K562 (cell line): Measurements from ENCODE around the gene ART1. TPM values are rescaled to one million over a fixed set of nuclear protein-coding genes. Genes with fewer than 3 reads are reported as not detected.

ENCODE experiments used
- BHLHE40 ChIP-seq: IDR thresholded peaks from 2 replicates; pipeline ENCODE4 v1.6.1; 2011; ENCODE audit warnings: low read length, improper control_type of control experiment
- BRF1 ChIP-seq: IDR thresholded peaks from 3 replicates; pipeline ENCODE4 v1.6.1; 2011; ENCODE audit warnings: borderline replicate concordance, mild to moderate bottlenecking; ENCODE audit not compliant: insufficient read length; ENCODE audit errors: extremely low read depth
- CREB1 ChIP-seq, 2 experiments: sonication (generic) in 1 of 2; formaldehyde crosslinking in 1 of 2; IDR thresholded peaks; 2 replicates each; pipeline versions ENCODE4 v1.6.1 to v1.8.0; 2012 to 2022; ENCODE audit warnings: inconsistent platforms in 1 of 2, mild to moderate bottlenecking in 1 of 2, missing genetic modification reagents in 1 of 2, moderate library complexity in 1 of 2
- CTBP1 ChIP-seq: fragments of 450-650 bp; IDR thresholded peaks from 2 replicates; pipeline ENCODE4 v1.6.1; 2016; ENCODE audit warnings: borderline replicate concordance
- EGR1 ChIP-seq: fragments of 450-650 bp; conservative IDR thresholded peaks from 2 replicates; pipeline ENCODE4 v1.6.1; 2017; ENCODE audit warnings: mild to moderate bottlenecking
- FIP1L1 ChIP-seq: fragments of 200-400 bp; formaldehyde crosslinking; IDR thresholded peaks from 2 replicates; pipeline ENCODE4 v1.6.1; 2018; ENCODE audit warnings: mild to moderate bottlenecking, low read depth, low read length; ENCODE audit not compliant: poor library complexity, severe bottlenecking
- GABPB2 ChIP-seq: fragments of 250-450 bp; sonication (Bioruptor Pico); conservative IDR thresholded peaks from 2 replicates; pipeline ENCODE4 v1.5.1; 2021; ENCODE audit warnings: mild to moderate bottlenecking
- GTF2F1 ChIP-seq: IDR thresholded peaks from 2 replicates; pipeline ENCODE4 v1.6.1; 2011; ENCODE audit warnings: low read depth, low read length, improper control_type of control experiment
- JUN ChIP-seq, 2 experiments: sonication (generic) in 1 of 2; formaldehyde crosslinking in 1 of 2; IDR thresholded peaks; 2 replicates each; pipeline versions ENCODE4 v1.6.1 to v1.8.0; 2012 to 2022; ENCODE audit warnings: borderline replicate concordance in 2 of 2, mild to moderate bottlenecking in 2 of 2, improper control_type of control experiment in 1 of 2, low read depth in 1 of 2, low read length in 1 of 2, missing genetic modification reagents in 1 of 2
- MBD2 ChIP-seq: sonication (generic); IDR thresholded peaks from 2 replicates; pipeline ENCODE4 v1.6.1; 2016; ENCODE audit warnings: low read depth, borderline replicate concordance
- MTA1 ChIP-seq: fragments of 450-650 bp; IDR thresholded peaks from 2 replicates; pipeline ENCODE4 v1.6.1; 2017; ENCODE audit warnings: borderline replicate concordance
- NR3C1 ChIP-seq: sonication (generic); formaldehyde crosslinking; IDR thresholded peaks from 2 replicates; pipeline ENCODE4 v1.8.1; 2022; ENCODE audit warnings: missing genetic modification reagents
- PHB ChIP-seq: fragments of 250-450 bp; sonication (Bioruptor Pico); IDR thresholded peaks from 2 replicates; pipeline ENCODE4 v1.5.0; 2021
- SMC3 ChIP-seq: conservative IDR thresholded peaks from 2 replicates; pipeline ENCODE4 v1.6.1; 2011; ENCODE audit warnings: low read depth, low read length, improper control_type of control experiment; ENCODE audit not compliant: insufficient read depth
- SRSF9 ChIP-seq: fragments of 200-400 bp; formaldehyde crosslinking; IDR thresholded peaks from 2 replicates; pipeline ENCODE4 v1.6.1; 2017; ENCODE audit warnings: low read depth, low read length, borderline replicate concordance
- U2AF1 ChIP-seq: fragments of 200-400 bp; formaldehyde crosslinking; optimal IDR thresholded peaks from 2 replicates; pipeline ENCODE3; 2017; ENCODE audit warnings: mild to moderate bottlenecking, low read depth, low read length, moderate library complexity
- U2AF2 ChIP-seq: fragments of 200-400 bp; formaldehyde crosslinking; optimal IDR thresholded peaks from 2 replicates; pipeline ENCODE3; 2017; ENCODE audit warnings: low read depth, mild to moderate bottlenecking, low read length
- ZBTB8A ChIP-seq: fragments of 450-650 bp; IDR thresholded peaks from 2 replicates; pipeline ENCODE4 v1.6.1; 2018; ENCODE audit warnings: mild to moderate bottlenecking, moderate library complexity; ENCODE audit not compliant: partially characterized antibody
- ZNF12 ChIP-seq: sonication (generic); formaldehyde crosslinking; IDR thresholded peaks from 2 replicates; pipeline ENCODE4 v1.4.0; 2020; ENCODE audit warnings: mild to moderate bottlenecking, missing genetic modification reagents
- ZNF263 ChIP-seq: sonication (generic); formaldehyde crosslinking; IDR thresholded peaks from 2 replicates; pipeline ENCODE4 v1.8.0; 2022; ENCODE audit warnings: mild to moderate bottlenecking, missing genetic modification reagents, borderline replicate concordance
- ZNF408 ChIP-seq: fragments of 250-450 bp; sonication (Bioruptor Pico); IDR thresholded peaks from 2 replicates; pipeline ENCODE4 v1.4.0; 2020; ENCODE audit warnings: low read depth, mild to moderate bottlenecking, moderate library complexity
- ZNF507 ChIP-seq: conservative IDR thresholded peaks from 2 replicates; pipeline ENCODE4 v1.6.1; 2017; ENCODE audit warnings: missing genetic modification characterization, missing compliant biosample characterization
- ZNF699 ChIP-seq: fragments of 250-450 bp; sonication (Bioruptor Pico); IDR thresholded peaks from 2 replicates; pipeline ENCODE4 v1.8.0; 2021; ENCODE audit warnings: mild to moderate bottlenecking, moderate library complexity; ENCODE audit not compliant: insufficient replicate concordance
- polyA plus RNA-seq, 8 experiments: library from polyadenylated mRNA; depleted of rRNA in 4 of 8; stranded (reverse) in 5 of 8; unstranded in 3 of 8; fragments of >200 nt; fragmentation: Nextera tagmentation in 2 of 8; fragmentation: Illumina TruSeq in 1 of 8; extraction: Ambion mirVana in 2 of 8; extraction: Trizol in 1 of 8; gene quantifications; 2 replicates each; pipeline versions ENCODE4 v1.2.1 to v1.2.3, GENCODE V29; 2011 to 2014; ENCODE audit warnings: inconsistent platforms in 1 of 8, missing spikeins in 1 of 8
- total RNA-seq, 7 experiments: library from RNA; depleted of rRNA in 6 of 7; stranded (reverse); fragments of >200 nt in 6 of 7; fragmentation: Illumina TruSeq in 2 of 7; extraction: Trizol in 2 of 7; gene quantifications; 2 replicates each; pipeline versions ENCODE4 v1.2.1 to v1.2.3, GENCODE V29; 2011 to 2021; ENCODE audit warnings: low replicate concordance in 1 of 7
- TF ChIP-seq, protein P1 (sequence below): sonication (generic); formaldehyde crosslinking; IDR thresholded peaks from 2 replicates; pipeline ENCODE4 v1.8.0; 2022; ENCODE audit warnings: mild to moderate bottlenecking, missing genetic modification reagents
- TF ChIP-seq, protein P2 (sequence below): IDR thresholded peaks from 2 replicates; pipeline ENCODE4 v1.6.1; 2012; ENCODE audit warnings: low read depth, low read length, improper control_type of control experiment, borderline replicate concordance

ART1 gene
- total and polyA plus RNA-seq, 9 of the 15 experiments (the other 6 are each of a cell fraction or from before 2014, with no cell fraction given) = not detected

DNA sequence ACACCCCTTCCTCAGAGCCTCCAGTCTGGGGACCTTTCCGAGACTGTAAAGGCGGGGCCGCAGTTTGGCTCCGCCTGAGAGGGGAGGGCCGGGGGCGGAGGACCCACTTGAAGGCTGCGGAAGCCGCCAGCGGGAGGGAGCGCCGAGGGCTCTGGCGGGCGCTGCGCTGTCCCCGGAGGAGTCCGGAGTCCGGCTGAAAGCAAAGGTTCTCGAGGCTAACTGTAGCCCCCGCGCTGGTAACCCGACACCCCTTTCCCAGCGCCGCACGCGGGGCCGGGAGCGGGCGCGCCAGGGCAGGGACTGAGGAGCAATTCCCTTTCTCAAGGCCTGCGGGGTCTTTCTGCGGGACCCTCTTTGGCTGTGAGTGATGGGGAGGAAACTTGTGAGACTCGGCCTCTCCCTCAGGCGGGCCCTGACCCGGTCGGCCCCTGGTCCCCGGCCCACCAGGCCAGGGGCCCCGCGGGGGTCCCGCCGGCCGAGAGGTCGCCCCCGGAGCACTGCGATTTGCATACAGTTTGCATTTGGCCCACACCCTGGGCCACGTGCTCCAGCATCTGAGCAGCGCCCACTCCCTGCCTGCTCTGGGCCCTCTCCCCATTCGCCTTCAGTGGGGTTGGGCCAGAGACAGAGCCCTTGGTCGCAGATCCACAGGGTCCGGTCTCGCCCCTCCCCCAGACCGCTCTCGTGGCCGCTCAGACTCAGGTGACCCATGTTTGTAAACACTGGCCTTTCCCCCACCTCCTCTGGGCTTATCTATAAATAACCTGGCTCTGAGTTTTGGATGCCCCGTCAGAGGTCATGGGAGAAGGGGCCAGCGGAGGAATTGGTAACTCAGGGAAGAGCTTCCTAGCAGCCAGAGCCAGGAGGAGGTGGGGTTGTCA, 2.6 kb upstream of the ART1 start (continued):
- TF ChIP-seq MTA1 = no peak
- TF ChIP-seq SMC3 = no peak
- no peak for TF ChIP-seq CREB1 (IDR thresholded peaks at IDR 0.05)
- TF ChIP-seq CREB1 (CRISPR knock-in tag; IDR thresholded peaks at IDR 0.05) = no peak
- TF ChIP-seq, protein P1, sequence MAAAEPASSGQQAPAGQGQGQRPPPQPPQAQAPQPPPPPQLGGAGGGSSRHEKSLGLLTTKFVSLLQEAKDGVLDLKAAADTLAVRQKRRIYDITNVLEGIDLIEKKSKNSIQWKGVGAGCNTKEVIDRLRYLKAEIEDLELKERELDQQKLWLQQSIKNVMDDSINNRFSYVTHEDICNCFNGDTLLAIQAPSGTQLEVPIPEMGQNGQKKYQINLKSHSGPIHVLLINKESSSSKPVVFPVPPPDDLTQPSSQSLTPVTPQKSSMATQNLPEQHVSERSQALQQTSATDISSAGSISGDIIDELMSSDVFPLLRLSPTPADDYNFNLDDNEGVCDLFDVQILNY (CRISPR knock-in tag) = no peak
- TF ChIP-seq SRSF9 = no peak
- no peak for TF ChIP-seq ZNF263
- peak; percentile 44; the same call in 1 of the 2 replicates for TF ChIP-seq CTBP1
- 0 out of 2 replicates have a peak, but pooled peaks have one; percentile 24 for TF ChIP-seq MBD2
- no peak for TF ChIP-seq ZBTB8A
- no peak for TF ChIP-seq PHB (CRISPR knock-in tag)
- TF ChIP-seq ZNF507 (tag) = no peak
- TF ChIP-seq EGR1 = peak; percentile 58
- TF ChIP-seq ZNF699 (CRISPR knock-in tag) = no peak
- TF ChIP-seq FIP1L1 = peak; percentile 35
- TF ChIP-seq BRF1 = no peak
- TF ChIP-seq BHLHE40 = peak; percentile 76
- TF ChIP-seq U2AF2 = no peak
- no peak for TF ChIP-seq GABPB2 (CRISPR knock-in tag)
- TF ChIP-seq GTF2F1 = no peak
- peak; percentile 16; the same call in 1 of the 2 replicates for TF ChIP-seq JUN (IDR thresholded peaks at IDR 0.05; ENCODE audit: borderline replicate concordance, low read depth, low read length)
- TF ChIP-seq JUN (CRISPR knock-in tag; IDR thresholded peaks at IDR 0.05; ENCODE audit: borderline replicate concordance) = no peak
- no peak for TF ChIP-seq ZNF12 (CRISPR knock-in tag)
- TF ChIP-seq, protein P2, sequence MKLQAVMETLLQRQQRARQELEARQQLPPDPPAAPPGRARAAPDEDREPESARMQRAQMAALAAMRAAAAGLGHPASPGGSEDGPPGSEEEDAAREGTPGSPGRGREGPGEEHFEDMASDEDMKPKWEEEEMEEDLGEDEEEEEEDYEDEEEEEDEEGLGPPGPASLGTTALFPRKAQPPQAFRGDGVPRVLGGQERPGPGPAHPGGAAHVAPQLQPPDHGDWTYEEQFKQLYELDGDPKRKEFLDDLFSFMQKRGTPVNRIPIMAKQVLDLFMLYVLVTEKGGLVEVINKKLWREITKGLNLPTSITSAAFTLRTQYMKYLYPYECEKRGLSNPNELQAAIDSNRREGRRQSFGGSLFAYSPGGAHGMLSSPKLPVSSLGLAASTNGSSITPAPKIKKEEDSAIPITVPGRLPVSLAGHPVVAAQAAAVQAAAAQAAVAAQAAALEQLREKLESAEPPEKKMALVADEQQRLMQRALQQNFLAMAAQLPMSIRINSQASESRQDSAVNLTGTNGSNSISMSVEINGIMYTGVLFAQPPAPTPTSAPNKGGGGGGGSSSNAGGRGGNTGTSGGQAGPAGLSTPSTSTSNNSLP = no peak
- TF ChIP-seq ZNF408 (CRISPR knock-in tag) = no peak
- no peak for TF ChIP-seq NR3C1 (CRISPR knock-in tag)
- no peak for TF ChIP-seq U2AF1
